Upper lobe of left lung (tissue), 6 donors: Measurements from ENCODE around the gene NFKB1. TPM values are rescaled to one million over a fixed set of nuclear protein-coding genes. Genes with fewer than 3 reads are reported as not detected.

Source experiments
- ATAC-seq, 2 donors: fragments of 200-7000 bp; cut with Tn5 transposase; one replicate each; pipeline ENCODE4 v1.9.1; 2022; ENCODE audit warnings: mild to moderate bottlenecking in 2 of 2, moderate library complexity in 2 of 2; ENCODE audit not compliant: low FRiP score in 2 of 2
- DNase-seq, 2 donors: peaks; one replicate each; pipeline ENCODE4 v3.0.0-alpha.2; 2019 to 2020
- H3K27ac ChIP-seq, 4 donors: fragments of 200-600 bp; sonication (generic); one replicate each; pipeline ENCODE4 v1.5.1; 2016 to 2019
- H3K27me3 ChIP-seq, 4 donors: fragments of 200-600 bp; sonication (generic); one replicate each; pipeline ENCODE4 v1.5.1; 2017 to 2019
- H3K36me3 ChIP-seq, 4 donors: fragments of 200-600 bp; sonication (generic); one replicate each; pipeline ENCODE4 v1.5.1; 2016 to 2019
- H3K4me1 ChIP-seq, 4 donors: fragments of 200-600 bp; sonication (generic); one replicate each; pipeline ENCODE4 v1.5.1; 2018 to 2019
- H3K4me3 ChIP-seq, 4 donors: fragments of 200-600 bp; sonication (generic); one replicate each; pipeline ENCODE4 v1.5.1; 2017 to 2019; ENCODE audit warnings: mild to moderate bottlenecking in 2 of 4, moderate library complexity in 1 of 4
- H3K9me3 ChIP-seq, 4 donors: fragments of 200-600 bp; sonication (generic); one replicate each; pipeline ENCODE4 v1.5.1; 2018 to 2019
- EP300 ChIP-seq, 4 donors: sonication (generic); formaldehyde crosslinking; IDR thresholded peaks; one replicate each; pipeline ENCODE4 v1.5.1; 2017; ENCODE audit warnings: antibody characterized with exemption in 4 of 4, control low read depth in 2 of 4
- POLR2A ChIP-seq, 4 donors: fragments of 450-650 bp; IDR thresholded peaks; one replicate each; pipeline ENCODE4 v1.5.1; 2016 to 2017; ENCODE audit warnings: antibody characterized with exemption in 4 of 4, mild to moderate bottlenecking in 2 of 4
- POLR2AphosphoS5 ChIP-seq, 2 donors: sonication (generic); formaldehyde crosslinking; IDR thresholded peaks; one replicate each; pipeline ENCODE4 v1.5.1; 2017; ENCODE audit warnings: antibody characterized with exemption in 2 of 2
- WGBS, 2 donors: methylation state at CpG; one replicate each; pipeline ENCODE4 v1.1.5; 2017 to 2018; 5-methylcytosine and 5-hydroxymethylcytosine counted together
- total RNA-seq, 6 donors: library from RNA; depleted of rRNA in 4 of 6; stranded (reverse); fragments of >200 nt in 4 of 6; gene quantifications; one replicate each; pipeline versions ENCODE4 v1.1.0 to v1.2.1, GENCODE V29; 2016 to 2021
- TF ChIP-seq, protein P1 (sequence below), 6 experiments: fragments of 450-650 bp in 4 of 6; fragments of 200-600 bp in 2 of 6; sonication (generic) in 2 of 6; IDR thresholded peaks; one replicate each; pipeline ENCODE4 v1.5.1; 2016 to 2019; ENCODE audit warnings: antibody characterized with exemption in 6 of 6
- donor health status: DM: no; HTN: no; CAD: no; lungs with moderate emphysema.
- donor health status: DM: no; HTN: yes; CAD: no; lungs with severe emphysema.

NFKB1 gene
- total RNA-seq, 6 donors from 2014 or later: 15.8 to 69.1 (median 39.1) TPM

DNA sequence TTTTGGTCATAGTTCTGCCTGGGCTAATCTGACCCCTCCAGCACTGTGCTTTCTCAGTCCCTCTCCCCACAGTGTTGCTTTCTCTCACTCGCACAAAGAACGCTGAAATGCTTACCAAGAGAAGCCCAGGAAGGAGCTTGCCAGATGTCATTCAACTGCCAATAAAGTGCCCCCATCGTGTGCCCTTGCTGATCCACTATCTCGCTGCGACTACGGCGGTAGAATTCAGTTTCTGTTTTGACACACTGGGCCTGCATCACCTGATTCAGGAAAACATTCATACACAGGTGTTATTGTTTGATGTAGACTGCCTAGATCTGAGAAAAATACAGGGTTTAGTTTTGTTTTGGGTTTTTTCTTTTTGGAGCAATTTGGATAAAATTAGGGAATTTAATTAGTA lies 138.4 kb downstream of the NFKB1 start:
- H3K4me1 ChIP-seq: no peaks in the 10 kb centered on the region
- peaks cover 0 to 33% (median 11%) of the 10 kb centered on the region in 4 donors for H3K36me3 ChIP-seq
- H3K9me3 ChIP-seq: no peaks in the 10 kb centered on the region
- no peak overlapping the region for H3K4me3 ChIP-seq
- DNase-seq (no peak), ATAC-seq (no peak)
- H3K27ac ChIP-seq: no peak overlapping the region
- no peaks in the 10 kb centered on the region for H3K27me3 ChIP-seq
- TF ChIP-seq, protein P1, sequence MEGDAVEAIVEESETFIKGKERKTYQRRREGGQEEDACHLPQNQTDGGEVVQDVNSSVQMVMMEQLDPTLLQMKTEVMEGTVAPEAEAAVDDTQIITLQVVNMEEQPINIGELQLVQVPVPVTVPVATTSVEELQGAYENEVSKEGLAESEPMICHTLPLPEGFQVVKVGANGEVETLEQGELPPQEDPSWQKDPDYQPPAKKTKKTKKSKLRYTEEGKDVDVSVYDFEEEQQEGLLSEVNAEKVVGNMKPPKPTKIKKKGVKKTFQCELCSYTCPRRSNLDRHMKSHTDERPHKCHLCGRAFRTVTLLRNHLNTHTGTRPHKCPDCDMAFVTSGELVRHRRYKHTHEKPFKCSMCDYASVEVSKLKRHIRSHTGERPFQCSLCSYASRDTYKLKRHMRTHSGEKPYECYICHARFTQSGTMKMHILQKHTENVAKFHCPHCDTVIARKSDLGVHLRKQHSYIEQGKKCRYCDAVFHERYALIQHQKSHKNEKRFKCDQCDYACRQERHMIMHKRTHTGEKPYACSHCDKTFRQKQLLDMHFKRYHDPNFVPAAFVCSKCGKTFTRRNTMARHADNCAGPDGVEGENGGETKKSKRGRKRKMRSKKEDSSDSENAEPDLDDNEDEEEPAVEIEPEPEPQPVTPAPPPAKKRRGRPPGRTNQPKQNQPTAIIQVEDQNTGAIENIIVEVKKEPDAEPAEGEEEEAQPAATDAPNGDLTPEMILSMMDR (IDR thresholded peaks at IDR 0.05): no peak
- no peak for TF ChIP-seq POLR2AphosphoS5 (IDR thresholded peaks at IDR 0.05)
- TF ChIP-seq POLR2A (IDR thresholded peaks at IDR 0.05): no peak
- TF ChIP-seq EP300 (IDR thresholded peaks at IDR 0.05): no peak
- WGBS, 2 donors: 92 to 93% methylated on average over 7 of the region's 7 CpGs

DNA sequence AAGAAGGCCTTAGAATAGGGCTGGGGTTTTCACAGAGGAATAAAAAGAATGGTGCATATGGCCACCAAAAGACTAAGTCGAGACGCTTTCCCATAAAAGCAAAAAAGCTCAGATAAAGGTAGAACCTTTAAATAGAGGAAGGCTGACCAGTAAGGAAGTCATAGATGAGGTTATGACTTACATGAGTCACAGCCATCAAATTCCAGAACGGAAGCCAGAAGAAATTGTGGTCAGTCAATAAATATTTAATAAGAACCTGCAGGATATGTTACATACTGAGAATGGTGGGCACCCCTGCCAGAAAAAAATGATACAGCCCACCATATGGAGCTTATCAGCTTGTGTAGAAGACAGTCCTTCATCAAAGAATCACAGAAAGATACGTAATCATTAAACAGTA lies 139.5 kb downstream of the NFKB1 start:
- TF ChIP-seq EP300 (IDR thresholded peaks at IDR 0.05) (no peak), POLR2A (IDR thresholded peaks at IDR 0.05) (no peak), POLR2AphosphoS5 (IDR thresholded peaks at IDR 0.05) (no peak)
- TF ChIP-seq, protein P1 (IDR thresholded peaks at IDR 0.05): no peak
- Histone ChIP-seq H3K36me3 (peaks cover 0 to 28% (median 7%) of the 10 kb centered on the region in 4 donors), H3K9me3 (no peaks in the 10 kb centered on the region), H3K4me1 (no peaks in the 10 kb centered on the region), H3K27ac (no peak overlapping the region), H3K27me3 (no peaks in the 10 kb centered on the region), H3K4me3 (no peak overlapping the region)
- ATAC-seq (no peak), DNase-seq (no peak)
- WGBS, 2 donors: 92 to 94% methylated on average over 4 of the region's 4 CpGs

DNA sequence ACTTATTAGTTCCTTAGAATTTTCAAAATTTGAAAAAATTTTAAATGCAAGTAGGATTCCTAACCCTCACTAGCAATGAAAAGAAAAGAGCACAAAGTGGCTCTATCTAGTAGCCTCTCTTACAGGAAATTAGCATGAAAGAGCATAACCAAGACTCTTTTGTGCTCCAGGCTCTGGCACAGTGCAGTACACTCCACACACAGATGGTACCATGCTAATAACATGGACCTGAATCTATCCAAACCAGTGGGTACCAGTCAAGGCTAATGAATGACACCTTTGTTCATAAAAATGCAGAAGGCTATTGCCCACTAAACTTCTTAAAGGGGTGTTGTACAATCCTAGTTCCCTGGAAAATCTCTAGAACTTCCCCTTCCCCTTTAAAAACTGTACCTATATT lies 140.6 kb downstream of the NFKB1 start:
- ATAC-seq (no peak), DNase-seq (no peak)
- Histone ChIP-seq H3K27me3 (no peaks in the 10 kb centered on the region), H3K36me3 (peaks cover 0 to 20% (median 5%) of the 10 kb centered on the region in 4 donors), H3K4me1 (no peaks in the 10 kb centered on the region), H3K27ac (no peak overlapping the region), H3K4me3 (no peak overlapping the region), H3K9me3 (no peaks in the 10 kb centered on the region)
- TF ChIP-seq, protein P1 (IDR thresholded peaks at IDR 0.05): no peak
- no peak for TF ChIP-seq POLR2A (IDR thresholded peaks at IDR 0.05)
- TF ChIP-seq POLR2AphosphoS5 (IDR thresholded peaks at IDR 0.05): no peak
- TF ChIP-seq EP300 (IDR thresholded peaks at IDR 0.05): no peak

DNA sequence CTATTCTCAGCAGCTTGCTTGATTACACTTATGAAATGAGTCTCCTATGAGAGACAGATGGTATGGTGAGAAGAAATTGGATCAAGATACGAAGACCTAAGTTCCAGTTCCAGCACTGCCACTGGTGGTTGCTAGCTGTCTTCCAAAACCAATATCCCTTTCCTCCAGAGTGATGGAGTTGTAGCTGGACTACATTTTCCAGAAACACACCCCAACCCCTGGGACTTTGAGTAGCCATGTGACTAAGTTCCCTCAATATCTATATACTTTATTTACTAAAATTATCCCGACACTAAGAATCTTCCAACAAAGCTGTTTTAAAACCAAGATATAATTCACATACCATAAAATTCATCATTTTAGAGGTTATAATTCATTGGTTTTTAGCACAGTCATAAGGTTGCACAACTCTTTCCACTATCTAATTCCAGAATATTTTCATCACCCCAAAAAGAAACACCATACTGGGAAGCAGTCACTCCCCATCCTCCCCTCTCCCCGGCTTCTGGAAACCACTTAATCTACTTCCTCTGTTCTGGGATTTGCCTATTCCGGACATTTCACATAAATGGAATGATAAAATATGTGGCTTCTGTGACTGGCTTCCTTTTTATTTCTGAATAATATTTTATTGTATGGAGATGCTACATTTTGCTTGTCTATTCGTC lies 141.6 kb downstream of the NFKB1 start:
- no peak for DNase-seq
- Histone ChIP-seq H3K4me1 (no peaks in the 10 kb centered on the region), H3K27ac (no peak overlapping the region), H3K36me3 (peaks cover 0 to 17% (median 4%) of the 10 kb centered on the region in 4 donors), H3K4me3 (no peak overlapping the region), H3K27me3 (no peaks in the 10 kb centered on the region), H3K9me3 (no peaks in the 10 kb centered on the region)
- WGBS, 2 donors: 82 to 88% methylated on average over 5 of the region's 5 CpGs
- TF ChIP-seq, protein P1 (IDR thresholded peaks at IDR 0.05): no peak
- no peak for TF ChIP-seq POLR2AphosphoS5 (IDR thresholded peaks at IDR 0.05)
- TF ChIP-seq POLR2A (IDR thresholded peaks at IDR 0.05): no peak
- TF ChIP-seq EP300 (IDR thresholded peaks at IDR 0.05): no peak
- ATAC-seq: peak in 1 of 2 donors; percentile 80

DNA sequence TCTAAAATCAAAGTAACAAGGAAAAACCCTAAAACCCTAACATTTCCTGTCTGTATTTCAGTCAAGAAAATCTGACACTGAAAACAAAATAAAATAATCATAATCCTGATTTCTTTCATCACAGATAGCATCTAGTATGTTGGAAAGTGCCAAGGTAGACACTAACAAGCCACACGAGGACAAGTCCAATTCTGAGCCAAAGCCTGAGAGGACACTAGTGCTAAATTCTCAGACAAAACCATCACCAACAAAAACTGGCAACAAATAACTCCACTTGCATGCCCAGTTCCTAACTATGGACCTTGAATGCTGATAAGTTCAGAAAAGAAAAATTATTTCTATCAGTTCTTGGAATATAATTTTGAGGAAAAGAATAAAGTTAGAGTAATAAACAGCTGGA lies 146.0 kb downstream of the NFKB1 start:
- no peaks in the 10 kb centered on the region for H3K4me1 ChIP-seq
- no peak overlapping the region for H3K4me3 ChIP-seq
- no peak overlapping the region for H3K27ac ChIP-seq
- no peak for DNase-seq
- no peaks in the 10 kb centered on the region for H3K9me3 ChIP-seq
- H3K36me3 ChIP-seq: peaks cover 10 to 25% (median 13%) of the 10 kb centered on the region in 4 donors
- 68 to 69% methylated on average over 1 of the region's 1 CpG for WGBS, 2 donors
- TF ChIP-seq POLR2A (IDR thresholded peaks at IDR 0.05) (no peak), EP300 (IDR thresholded peaks at IDR 0.05) (no peak)
- TF ChIP-seq, protein P1 (IDR thresholded peaks at IDR 0.05): no peak
- H3K27me3 ChIP-seq: no peaks in the 10 kb centered on the region
- ATAC-seq: no peak
